Articular chondrocyte of knee joint (primary cell): Measurements from ENCODE around the gene CDC25B. TPM values are rescaled to one million over a fixed set of nuclear protein-coding genes. Genes with fewer than 3 reads are reported as not detected.

Experiments used
- total RNA-seq: library from RNA; depleted of rRNA; stranded (reverse); fragments of >200 nt; gene quantifications from 2 replicates; pipeline ENCODE4 v1.2.3, GENCODE V29; 2012

The CDC25B gene
- total RNA-seq = 48.6 and 52.5 TPM in 2 replicates

GRCh38 chr20:3795511-3796468 lies at the start of gene CDC25B:
TSS of gene CDC25B (plus strand) at chr20:3796310. CDS start at chr20:3796532, 222 bp downstream.

GRCh38 chr20:3767427-3768341 lies 28.4 kb upstream of the CDC25B start, which contains the start of gene ADISSP:
TSS of gene ADISSP (minus strand) at chr20:3767753. CDS start at chr20:3760100, 7,653 bp downstream.

GRCh38 chr20:3781153-3781910 lies 14.8 kb upstream of the CDC25B start, which contains the start of gene SPEF1:
TSS of gene SPEF1 (minus strand) at chr20:3781448. CDS start at chr20:3781287, 161 bp downstream.

GRCh38 chr20:3786665-3787323 lies 9.3 kb upstream of the CDC25B start, which contains the start of gene CENPB:
TSS of gene CENPB (minus strand) at chr20:3786740. CDS start at chr20:3786483, 257 bp downstream.

DNA sequence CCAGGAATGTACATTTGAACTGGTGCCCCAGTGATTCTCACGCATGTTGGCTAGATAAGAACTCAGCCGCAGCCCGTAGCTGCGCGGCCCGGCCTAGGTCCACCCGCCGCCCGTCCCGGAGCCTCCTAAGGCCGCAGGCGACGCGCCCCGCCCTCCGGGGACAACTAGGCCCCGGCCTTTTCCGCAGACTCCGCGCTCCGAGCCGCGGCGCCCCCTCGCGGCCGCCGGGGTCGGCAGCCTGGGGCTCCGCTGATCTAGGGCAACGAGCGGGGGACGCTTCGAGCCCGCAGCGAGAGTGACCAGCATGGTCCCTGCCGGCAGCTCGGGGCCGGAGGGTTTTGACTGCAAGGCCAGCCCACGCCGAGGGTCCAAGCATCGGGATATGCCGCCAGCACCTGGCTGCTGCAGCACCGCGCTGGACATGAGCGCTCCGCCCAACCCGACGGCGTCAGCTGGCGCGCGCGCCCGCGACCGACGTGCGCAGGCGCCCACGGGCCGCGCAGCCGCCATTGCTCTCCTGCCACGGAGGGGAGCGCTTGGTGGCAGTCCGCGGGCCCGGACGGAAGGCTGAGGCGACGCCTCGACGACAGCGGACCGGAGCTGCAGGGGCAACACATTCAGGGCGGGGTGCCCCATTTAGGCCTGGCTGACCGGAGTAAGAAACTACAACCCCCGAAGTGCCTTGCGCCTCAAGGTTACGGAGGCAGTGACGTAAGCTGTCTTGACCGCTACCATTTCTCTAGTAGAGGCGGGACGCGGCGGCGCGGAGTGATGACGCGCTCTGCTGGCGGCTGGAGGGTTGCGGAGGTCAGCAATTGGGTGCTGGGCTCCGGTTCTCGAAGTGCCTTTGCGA lies 24.2 kb downstream of the CDC25B start, which contains the start of gene AP5S1:
Gene AP5S1 (plus strand): TSS at position 500 of the 853 bp plus-strand sequence. CDS start 1,571 bp downstream, outside the sequence.

DNA sequence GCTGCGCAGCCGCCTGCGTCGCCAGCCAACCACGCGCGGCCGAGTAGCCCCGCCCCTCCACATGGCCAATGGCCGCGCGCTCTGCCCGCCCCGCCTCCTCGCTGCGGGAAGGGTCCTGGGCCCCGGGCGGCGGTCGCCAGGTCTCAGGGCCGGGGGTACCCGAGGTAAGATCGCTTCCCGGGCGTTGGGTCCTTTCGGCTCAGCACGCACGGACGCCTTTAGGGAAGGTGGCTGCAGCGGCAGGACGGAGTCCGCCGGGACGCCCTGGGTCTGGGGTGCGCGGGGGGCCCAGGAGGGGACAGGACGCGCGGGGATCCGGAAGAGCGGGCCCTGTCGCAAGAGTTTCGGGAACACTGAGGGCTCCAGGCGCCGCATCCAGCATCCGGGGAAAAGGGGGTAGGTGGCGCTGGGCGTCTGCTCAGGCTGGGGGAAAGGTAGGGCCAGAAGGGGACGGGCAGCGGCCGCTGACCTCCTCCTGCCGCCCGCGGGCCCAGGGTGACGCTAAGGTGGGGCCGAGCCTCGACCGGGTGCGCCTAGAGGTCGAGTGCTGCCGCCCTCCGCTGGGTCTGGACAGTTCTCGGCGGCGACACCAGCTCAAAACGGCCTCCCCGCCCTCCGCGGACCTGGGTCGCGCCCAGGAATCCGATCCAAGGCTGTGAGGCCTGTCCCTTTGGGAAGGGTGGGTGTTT lies 50.8 kb downstream of the CDC25B start, which contains the start of gene MAVS:
Gene MAVS (plus strand): TSS at position 95 of the 689 bp plus-strand sequence. CDS start 7,791 bp downstream, outside the sequence.

Other genes with a start within 250 kb of the CDC25B start
- not detected in 2 replicates for gene GFRA4, start 132.9 kb upstream of the CDC25B start, total RNA-seq
- 2.2 and 3.8 TPM in 2 replicates for gene ADAM33, start 114.3 kb upstream of the CDC25B start, total RNA-seq
- gene SIGLEC1, start 83.7 kb upstream of the CDC25B start, total RNA-seq = not detected in 2 replicates
- gene HSPA12B, start 63.6 kb upstream of the CDC25B start, total RNA-seq = 0.13 and 0.22 TPM in 2 replicates
- gene ADISSP, start 28.6 kb upstream of the CDC25B start, total RNA-seq = 12.5 and 16.2 TPM in 2 replicates
- 0.22 TPM in 1 of 2 replicates, not detected in the other for gene SPEF1, start 14.9 kb upstream of the CDC25B start, total RNA-seq
- 65.9 and 67.7 TPM in 2 replicates for gene CENPB, start 9.6 kb upstream of the CDC25B start, total RNA-seq
- 16.9 and 19.9 TPM in 2 replicates for gene AP5S1, start 24.2 kb downstream of the CDC25B start, total RNA-seq
- 30.8 and 31.7 TPM in 2 replicates for gene MAVS, start 50.5 kb downstream of the CDC25B start, total RNA-seq
- 52.4 and 71.0 TPM in 2 replicates for gene PANK2, start 93.1 kb downstream of the CDC25B start, total RNA-seq
- gene RNF24, start 219.2 kb downstream of the CDC25B start, total RNA-seq = 33.0 and 46.3 TPM in 2 replicates